Osteocyte (in vitro differentiated cells): ENCODE results near the gene ZNHIT2. TPM values are rescaled to one million over a fixed set of nuclear protein-coding genes. Genes with fewer than 3 reads are reported as not detected.

Experiments used
- DNase-seq: peaks from one replicate; pipeline ENCODE4 v3.0.0; 2021; ENCODE audit warnings: mixed read lengths; ENCODE audit not compliant: unreplicated experiment; ENCODE audit errors: extremely low spot score
- H3K27ac Mint-ChIP-seq: one replicate; pipeline ENCODE4 v1.8.0; 2021; ENCODE audit warnings: mild to moderate bottlenecking, mixed read lengths; ENCODE audit not compliant: unreplicated experiment
- H3K27me3 Mint-ChIP-seq: one replicate; pipeline ENCODE4 v1.8.0; 2021; ENCODE audit warnings: mixed read lengths; ENCODE audit not compliant: unreplicated experiment
- H3K36me3 Mint-ChIP-seq: one replicate; pipeline ENCODE4 v1.8.0; 2021; ENCODE audit warnings: mixed read lengths; ENCODE audit not compliant: unreplicated experiment
- H3K4me1 Mint-ChIP-seq: one replicate; pipeline ENCODE4 v1.8.0; 2021; ENCODE audit warnings: mixed read lengths; ENCODE audit not compliant: unreplicated experiment
- H3K4me3 Mint-ChIP-seq: one replicate; pipeline ENCODE4 v1.8.0; 2021; ENCODE audit warnings: mild to moderate bottlenecking, moderate library complexity, mixed read lengths; ENCODE audit not compliant: unreplicated experiment
- H3K9me3 Mint-ChIP-seq: one replicate; pipeline ENCODE4 v1.8.0; 2021; ENCODE audit warnings: mixed read lengths; ENCODE audit not compliant: unreplicated experiment
- total RNA-seq: library from RNA; stranded (reverse); gene quantifications from 2 replicates; pipeline ENCODE4 v1.2.1, GENCODE V29; 2021
- TF ChIP-seq, protein P1 (sequence below): fragments of 200-600 bp; sonication (generic); IDR thresholded peaks from 2 replicates; pipeline ENCODE4 v1.5.0; 2021; ENCODE audit warnings: antibody characterized with exemption, mild to moderate bottlenecking, moderate library complexity

ZNHIT2 gene
- total RNA-seq, 1 donor from 2014 or later = 9.0 TPM

DNA sequence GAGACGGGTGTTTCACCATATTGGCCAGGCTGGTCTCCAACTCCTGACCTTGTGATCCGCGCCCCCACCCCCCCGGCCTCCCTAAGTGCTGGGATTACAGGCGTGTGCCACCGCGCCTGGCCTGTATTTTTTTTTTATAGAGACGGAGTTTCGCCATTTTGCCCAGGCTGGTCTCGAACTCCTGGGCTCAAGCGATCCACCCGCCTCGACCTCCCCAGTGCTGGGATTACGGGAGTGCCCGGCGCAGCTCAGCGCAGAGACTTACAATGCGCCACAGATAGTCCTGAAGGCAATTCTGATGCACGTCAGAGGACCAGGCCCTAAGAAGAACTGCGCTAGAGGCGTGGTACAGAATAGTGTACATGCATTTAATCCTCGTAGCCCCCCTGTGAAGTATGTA lies 22.1 kb downstream of the ZNHIT2 start:
- H3K27me3 Mint-ChIP-seq = no peaks in the 10 kb centered on the region
- peak overlapping the region; percentile 87 for H3K4me3 Mint-ChIP-seq
- peaks cover 1% of the 10 kb centered on the region for H3K36me3 Mint-ChIP-seq
- peak overlapping the region; percentile 95 for H3K27ac Mint-ChIP-seq
- no peak for DNase-seq
- H3K4me1 Mint-ChIP-seq = peaks cover 14% of the 10 kb centered on the region
- TF ChIP-seq, protein P1, sequence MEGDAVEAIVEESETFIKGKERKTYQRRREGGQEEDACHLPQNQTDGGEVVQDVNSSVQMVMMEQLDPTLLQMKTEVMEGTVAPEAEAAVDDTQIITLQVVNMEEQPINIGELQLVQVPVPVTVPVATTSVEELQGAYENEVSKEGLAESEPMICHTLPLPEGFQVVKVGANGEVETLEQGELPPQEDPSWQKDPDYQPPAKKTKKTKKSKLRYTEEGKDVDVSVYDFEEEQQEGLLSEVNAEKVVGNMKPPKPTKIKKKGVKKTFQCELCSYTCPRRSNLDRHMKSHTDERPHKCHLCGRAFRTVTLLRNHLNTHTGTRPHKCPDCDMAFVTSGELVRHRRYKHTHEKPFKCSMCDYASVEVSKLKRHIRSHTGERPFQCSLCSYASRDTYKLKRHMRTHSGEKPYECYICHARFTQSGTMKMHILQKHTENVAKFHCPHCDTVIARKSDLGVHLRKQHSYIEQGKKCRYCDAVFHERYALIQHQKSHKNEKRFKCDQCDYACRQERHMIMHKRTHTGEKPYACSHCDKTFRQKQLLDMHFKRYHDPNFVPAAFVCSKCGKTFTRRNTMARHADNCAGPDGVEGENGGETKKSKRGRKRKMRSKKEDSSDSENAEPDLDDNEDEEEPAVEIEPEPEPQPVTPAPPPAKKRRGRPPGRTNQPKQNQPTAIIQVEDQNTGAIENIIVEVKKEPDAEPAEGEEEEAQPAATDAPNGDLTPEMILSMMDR = no peak
- H3K9me3 Mint-ChIP-seq = no peaks in the 10 kb centered on the region

DNA sequence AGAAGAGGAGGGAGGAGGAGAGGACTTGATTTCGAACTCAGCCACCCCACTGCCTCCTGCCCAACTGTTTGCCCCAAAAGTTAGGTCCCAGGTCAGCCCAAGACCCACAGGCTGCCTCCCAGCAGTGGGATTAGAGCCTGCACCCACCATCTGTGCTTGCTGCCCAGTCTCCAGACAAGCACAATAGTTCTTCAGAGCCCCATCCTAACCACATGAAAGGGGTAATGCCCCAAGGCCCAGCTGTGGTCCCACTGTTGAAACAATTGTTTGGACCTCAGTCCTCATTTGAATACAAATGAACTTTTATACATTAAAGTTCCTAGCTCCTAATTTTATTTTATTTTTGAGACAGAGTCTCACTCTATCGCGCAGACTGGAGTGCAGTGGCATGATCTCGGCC lies 26.9 kb downstream of the ZNHIT2 start:
- no peaks in the 10 kb centered on the region for H3K9me3 Mint-ChIP-seq
- peaks cover 6% of the 10 kb centered on the region for H3K4me1 Mint-ChIP-seq
- no peak overlapping the region for H3K27ac Mint-ChIP-seq
- no peaks in the 10 kb centered on the region for H3K27me3 Mint-ChIP-seq
- H3K36me3 Mint-ChIP-seq = peaks cover 16% of the 10 kb centered on the region
- no peak for DNase-seq
- no peak overlapping the region for H3K4me3 Mint-ChIP-seq
- TF ChIP-seq, protein P1 = no peak

DNA sequence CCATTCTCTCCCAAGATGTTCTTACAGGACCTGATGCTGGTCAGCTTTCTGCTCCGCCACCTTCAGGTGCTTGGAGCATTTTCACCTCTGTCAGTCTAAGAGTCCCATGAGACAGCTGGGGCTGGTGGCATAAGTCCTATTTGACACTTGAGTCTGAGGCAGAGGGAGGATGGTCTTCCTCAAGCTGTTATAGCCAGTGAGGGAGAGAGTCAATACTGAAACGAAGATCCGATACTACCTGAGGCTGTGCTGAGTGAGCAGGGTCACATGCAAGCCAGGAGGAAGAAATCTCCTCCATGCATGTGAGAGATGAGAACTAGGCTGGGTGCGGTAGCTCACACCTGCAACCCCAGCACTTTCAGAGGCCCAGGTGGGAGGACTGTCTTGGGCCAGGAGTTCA lies 27.9 kb downstream of the ZNHIT2 start:
- H3K27ac Mint-ChIP-seq = no peak overlapping the region
- TF ChIP-seq, protein P1 = no peak
- H3K4me1 Mint-ChIP-seq = peaks cover 14% of the 10 kb centered on the region
- H3K27me3 Mint-ChIP-seq = no peaks in the 10 kb centered on the region
- H3K9me3 Mint-ChIP-seq = no peaks in the 10 kb centered on the region
- H3K4me3 Mint-ChIP-seq = no peak overlapping the region
- peaks cover 18% of the 10 kb centered on the region for H3K36me3 Mint-ChIP-seq
- no peak for DNase-seq

DNA sequence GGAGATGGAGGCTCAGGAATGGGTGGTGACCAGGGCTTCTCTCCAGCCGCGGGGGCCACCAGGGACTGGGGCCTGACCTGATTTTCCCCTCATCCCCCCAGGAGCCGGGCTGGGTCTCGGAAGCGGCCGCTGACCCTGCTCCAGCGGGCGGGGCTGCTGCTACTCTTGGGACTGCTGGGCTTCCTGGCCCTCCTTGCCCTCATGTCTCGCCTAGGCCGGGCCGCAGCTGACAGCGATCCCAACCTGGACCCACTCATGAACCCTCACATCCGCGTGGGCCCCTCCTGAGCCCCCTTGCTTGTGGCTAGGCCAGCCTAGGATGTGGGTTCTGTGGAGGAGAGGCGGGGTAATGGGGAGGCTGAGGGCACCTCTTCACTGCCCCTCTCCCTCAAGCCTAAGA lies 29.7 kb downstream of the ZNHIT2 start:
- TF ChIP-seq, protein P1 = no peak
- no peak for DNase-seq
- H3K36me3 Mint-ChIP-seq = peaks cover 18% of the 10 kb centered on the region

DNA sequence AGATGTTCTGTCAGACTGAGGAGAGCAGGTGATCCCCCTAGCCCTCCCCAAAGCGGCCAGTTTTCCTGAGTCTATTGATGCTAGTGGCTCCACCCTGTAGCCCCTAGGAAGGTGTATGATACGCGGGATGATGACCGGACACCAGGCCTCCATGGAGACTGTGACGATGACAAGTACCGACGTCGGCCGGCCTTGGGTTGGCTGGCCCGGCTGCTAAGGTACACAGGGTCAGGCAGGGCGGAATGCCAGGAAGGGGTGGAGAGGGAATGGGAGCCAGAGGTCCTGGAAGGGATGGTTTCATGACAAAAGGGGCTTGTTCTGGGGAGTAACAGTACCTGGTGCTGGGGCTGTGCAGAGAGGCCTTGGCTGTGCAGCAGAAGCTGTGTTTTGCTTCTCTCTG lies 30.3 kb downstream of the ZNHIT2 start:
- peaks cover 18% of the 10 kb centered on the region for H3K36me3 Mint-ChIP-seq
- DNase-seq = no peak
- no peak overlapping the region for H3K4me3 Mint-ChIP-seq
- TF ChIP-seq, protein P1 = no peak
- H3K4me1 Mint-ChIP-seq = peaks cover 31% of the 10 kb centered on the region
- H3K27ac Mint-ChIP-seq = no peak overlapping the region
- no peaks in the 10 kb centered on the region for H3K9me3 Mint-ChIP-seq
- H3K27me3 Mint-ChIP-seq = no peaks in the 10 kb centered on the region

More for the DNA sequence above, 29.7 kb downstream of the ZNHIT2 start:
- no peaks in the 10 kb centered on the region for H3K9me3 Mint-ChIP-seq
- H3K4me1 Mint-ChIP-seq = peaks cover 27% of the 10 kb centered on the region
- no peak overlapping the region for H3K4me3 Mint-ChIP-seq
- no peak overlapping the region for H3K27ac Mint-ChIP-seq
- H3K27me3 Mint-ChIP-seq = no peaks in the 10 kb centered on the region
